Astrocyte of the spinal cord (primary cell): ENCODE data around the gene FAM3D.

Experiments used
- DNase-seq: peaks from one replicate; pipeline ENCODE4 v3.0.0; 2011; ENCODE audit warnings: low read depth, low spot score
- H3K4me3 ChIP-seq: 2 replicates; pipeline ENCODE4 v1.5.1; 2011; ENCODE audit warnings: low read depth, mild to moderate bottlenecking, low read length, moderate library complexity
- CTCF ChIP-seq: IDR thresholded peaks from 2 replicates; pipeline ENCODE4 v1.5.1; 2012; ENCODE audit warnings: low read depth, mild to moderate bottlenecking, low read length, inconsistent platforms
- in situ Hi-C: cut with HindIII; loops from 2 replicates; pipeline ENCODE4 v1.10.0; 2017; ENCODE audit warnings: low sequenced_read_pairs

Gene FAM3D

GRCh38 chr3:58622436-58622835 lies 44.1 kb downstream of the FAM3D start:
- no peak overlapping the region for H3K4me3 ChIP-seq
- no peak for DNase-seq
- in situ Hi-C loops, result no loop called here
- TF ChIP-seq CTCF, result no peak

GRCh38 chr3:58621086-58621830 lies 45.3 kb downstream of the FAM3D start:
- DNase-seq, result no peak
- TF ChIP-seq CTCF, result no peak
- in situ Hi-C loops, result no loop called here
- no peak overlapping the region for H3K4me3 ChIP-seq

DNA sequence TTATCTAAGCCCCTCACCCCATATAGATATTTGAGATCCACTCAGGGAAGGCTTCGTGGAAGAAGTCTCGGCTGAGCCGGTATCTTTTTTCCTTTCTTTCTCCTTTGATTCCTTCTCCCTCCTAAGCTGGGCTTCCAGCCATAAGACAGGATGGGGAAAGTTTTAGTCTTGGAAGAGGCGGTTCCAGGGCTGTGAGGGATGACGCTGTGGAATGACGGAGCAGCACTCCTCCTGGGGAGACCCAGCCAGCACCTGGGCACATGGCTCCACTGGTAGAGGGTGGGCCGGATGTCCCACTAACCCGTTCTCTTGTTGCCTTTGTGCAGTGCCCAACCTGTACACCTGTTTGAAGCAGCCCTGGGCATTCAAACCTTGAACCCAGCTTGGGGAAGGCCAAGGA lies 46.2 kb downstream of the FAM3D start:
- TF ChIP-seq CTCF, result no peak
- no peak overlapping the region for H3K4me3 ChIP-seq
- in situ Hi-C loops, result no loop called here
- DNase-seq, result no peak

GRCh38 chr3:58617338-58617761 lies 49.2 kb downstream of the FAM3D start:
- in situ Hi-C loops, result no loop called here
- no peak overlapping the region for H3K4me3 ChIP-seq
- DNase-seq, result no peak
- TF ChIP-seq CTCF, result no peak

- TF ChIP-seq CTCF, result no peak
- DNase-seq, result no peak
- in situ Hi-C loops, result no loop called here
Measured at GRCh38 chr3:58613236-58614132, 53.1 kb downstream of the FAM3D start.

DNA sequence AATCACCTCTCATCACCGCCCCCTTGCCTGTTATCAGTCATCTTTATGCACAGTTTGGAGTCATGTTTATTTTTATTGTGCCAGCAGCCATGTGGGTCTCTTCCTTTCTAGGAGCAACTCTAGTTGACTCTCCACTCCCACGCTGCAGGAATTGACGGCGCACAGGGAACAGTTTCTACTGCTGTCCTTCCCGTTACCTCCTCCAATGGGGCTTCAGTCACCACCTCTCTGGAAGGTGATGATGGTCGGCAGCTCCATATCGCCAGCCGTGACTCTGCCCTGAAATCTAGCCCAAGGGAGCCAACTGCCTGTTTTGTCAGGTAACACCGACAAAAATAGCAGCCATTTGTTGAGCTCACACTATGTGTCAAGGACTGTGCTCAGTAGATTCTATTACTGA lies 53.7 kb downstream of the FAM3D start:
- in situ Hi-C loops, result no loop called here
- no peak for DNase-seq
- TF ChIP-seq CTCF, result no peak
- H3K4me3 ChIP-seq, result no peak overlapping the region

More at GRCh38 chr3:58613236-58614132, 53.1 kb downstream of the FAM3D start:
- H3K4me3 ChIP-seq, result no peak overlapping the region
